Hepatocyte (in vitro differentiated cells): ENCODE results near the gene RYR3. TPM values are rescaled to one million over a fixed set of nuclear protein-coding genes. Genes with fewer than 3 reads are reported as not detected.

Experiments used
- DNase-seq: peaks from one replicate; pipeline ENCODE4 v3.0.0-alpha.2; 2016; ENCODE audit warnings: low spot score
- H2AFZ ChIP-seq: fragments of 200-600 bp; sonication (generic); 2 replicates; pipeline ENCODE4 v1.6.0; 2016; ENCODE audit warnings: antibody characterized with exemption, mild to moderate bottlenecking
- H3K27ac ChIP-seq: fragments of 200-600 bp; sonication (generic); 2 replicates; pipeline ENCODE4 v1.5.1; 2016; ENCODE audit warnings: mild to moderate bottlenecking
- H3K27me3 ChIP-seq: fragments of 200-600 bp; sonication (generic); 2 replicates; pipeline ENCODE4 v1.6.1; 2016
- H3K36me3 ChIP-seq: fragments of 200-600 bp; sonication (generic); replicated peaks from 2 replicates; pipeline ENCODE4 v1.5.1; 2016; ENCODE audit warnings: low read depth; ENCODE audit not compliant: insufficient read depth
- H3K4me1 ChIP-seq: fragments of 200-600 bp; sonication (generic); 2 replicates; pipeline ENCODE4 v1.5.1; 2016; ENCODE audit warnings: mild to moderate bottlenecking, moderate library complexity; ENCODE audit not compliant: insufficient read depth
- H3K4me2 ChIP-seq: fragments of 200-600 bp; sonication (generic); 2 replicates; pipeline ENCODE4 v1.6.0; 2016
- H3K4me3 ChIP-seq: fragments of 200-600 bp; sonication (generic); 2 replicates; pipeline ENCODE4 v1.5.1; 2016; ENCODE audit warnings: mild to moderate bottlenecking
- H3K79me2 ChIP-seq: fragments of 200-600 bp; sonication (generic); 2 replicates; pipeline ENCODE4 v1.6.0; 2017; ENCODE audit warnings: mild to moderate bottlenecking
- H3K9me2 ChIP-seq: fragments of 200-600 bp; sonication (generic); replicated peaks from 2 replicates; pipeline ENCODE4 v1.6.0; 2017; ENCODE audit warnings: mild to moderate bottlenecking; ENCODE audit not compliant: insufficient read depth
- H3K9me3 ChIP-seq: fragments of 200-600 bp; sonication (generic); 2 replicates; pipeline ENCODE4 v1.5.1; 2016; ENCODE audit warnings: low read depth, mild to moderate bottlenecking
- H4K20me1 ChIP-seq: fragments of 200-600 bp; sonication (generic); 2 replicates; pipeline ENCODE4 v1.6.0; 2016; ENCODE audit warnings: mild to moderate bottlenecking; ENCODE audit not compliant: insufficient read depth, poor library complexity, severe bottlenecking
- CTCF ChIP-seq: fragments of 200-600 bp; sonication (generic); IDR thresholded peaks from 2 replicates; pipeline ENCODE4 v1.5.1; 2016; ENCODE audit warnings: antibody characterized with exemption, mild to moderate bottlenecking; ENCODE audit not compliant: poor library complexity
- EZH2 ChIP-seq: fragments of 200-600 bp; sonication (generic); IDR thresholded peaks from 2 replicates; pipeline ENCODE4 v1.6.1; 2016; ENCODE audit warnings: antibody characterized with exemption, mild to moderate bottlenecking, borderline replicate concordance
- EZH2phosphoT487 ChIP-seq: fragments of 200-600 bp; sonication (generic); IDR thresholded peaks from one replicate; pipeline ENCODE4 v1.6.1; 2018; ENCODE audit warnings: antibody characterized with exemption, mild to moderate bottlenecking, low read depth, moderate library complexity; ENCODE audit not compliant: unreplicated experiment, severe bottlenecking
- WGBS: methylation state at CpG from one replicate; pipeline ENCODE4 v1.1.6; 2016; ENCODE audit warnings: low lambda C conversion rate; ENCODE audit errors: missing lambda C conversion rate; 5-methylcytosine and 5-hydroxymethylcytosine counted together
- polyA plus RNA-seq: library from polyadenylated mRNA; unstranded; fragments of >200 nt; fragmentation: Nextera tagmentation; extraction: Ambion mirVana; gene quantifications from 2 replicates; pipeline ENCODE4 v1.2.1, GENCODE V29; 2016
- total RNA-seq: library from RNA; depleted of rRNA; stranded (reverse); fragments of >200 nt; gene quantifications from 2 replicates; pipeline ENCODE4 v1.2.3, GENCODE V29; 2014

The RYR3 gene
- total and polyA plus RNA-seq, 2 experiments from 2014 or later = 0.36 to 0.37 TPM

- Histone ChIP-seq H3K9me2 (no peaks in the 10 kb centered on the region), H4K20me1 (no peaks in the 10 kb centered on the region), H3K27ac (no peak overlapping the region), H3K9me3 (no peaks in the 10 kb centered on the region), H3K79me2 (no peaks in the 10 kb centered on the region), H3K36me3 (no peaks in the 10 kb centered on the region), H3K4me1 (no peaks in the 10 kb centered on the region), H3K4me2 (no peak overlapping the region), H2AFZ (no peak overlapping the region), H3K4me3 (no peak overlapping the region), H3K27me3 (no peaks in the 10 kb centered on the region)
- DNase-seq = no peak
- TF ChIP-seq CTCF = no peak
- no peak for TF ChIP-seq EZH2
- TF ChIP-seq EZH2phosphoT487 = no peak
- 93% methylated on average over 16 of the region's 16 CpGs for WGBS
Observed at GRCh38 chr15:33660151-33660550, 349.4 kb downstream of the RYR3 start.

GRCh38 chr15:33662014-33662413 lies 351.2 kb downstream of the RYR3 start:
- Histone ChIP-seq H3K36me3 (no peaks in the 10 kb centered on the region), H3K4me2 (no peak overlapping the region), H2AFZ (no peak overlapping the region), H3K4me1 (no peaks in the 10 kb centered on the region), H3K9me2 (no peaks in the 10 kb centered on the region), H3K27me3 (no peaks in the 10 kb centered on the region), H4K20me1 (no peaks in the 10 kb centered on the region), H3K27ac (no peak overlapping the region), H3K4me3 (no peak overlapping the region), H3K9me3 (no peaks in the 10 kb centered on the region), H3K79me2 (no peaks in the 10 kb centered on the region)
- no peak for DNase-seq
- 95% methylated on average over 14 of the region's 14 CpGs for WGBS
- no peak for TF ChIP-seq EZH2
- TF ChIP-seq EZH2phosphoT487 = no peak
- no peak for TF ChIP-seq CTCF

GRCh38 chr15:33664947-33665346 lies 354.2 kb downstream of the RYR3 start:
- H3K79me2 ChIP-seq = no peaks in the 10 kb centered on the region
- no peak overlapping the region for H3K4me2 ChIP-seq
- no peak overlapping the region for H3K27ac ChIP-seq
- H3K4me3 ChIP-seq = no peak overlapping the region
- no peaks in the 10 kb centered on the region for H4K20me1 ChIP-seq
- no peaks in the 10 kb centered on the region for H3K27me3 ChIP-seq
- no peaks in the 10 kb centered on the region for H3K9me3 ChIP-seq
- no peaks in the 10 kb centered on the region for H3K4me1 ChIP-seq
- WGBS = 98% methylated on average over 2 of the region's 2 CpGs
- H3K36me3 ChIP-seq = no peaks in the 10 kb centered on the region
- H2AFZ ChIP-seq = no peak overlapping the region
- no peak for TF ChIP-seq CTCF
- TF ChIP-seq EZH2 = no peak
- no peak for TF ChIP-seq EZH2phosphoT487
- no peaks in the 10 kb centered on the region for H3K9me2 ChIP-seq
- DNase-seq = no peak

- no peaks in the 10 kb centered on the region for H3K79me2 ChIP-seq
- peaks cover 5% of the 10 kb centered on the region for H3K27me3 ChIP-seq
- no peaks in the 10 kb centered on the region for H3K9me2 ChIP-seq
- no peak overlapping the region for H2AFZ ChIP-seq
- H3K4me2 ChIP-seq = no peak overlapping the region
- 55% methylated on average over 3 of the region's 3 CpGs for WGBS
- no peak for DNase-seq
- no peak for TF ChIP-seq EZH2phosphoT487
- no peak for TF ChIP-seq CTCF
- no peak for TF ChIP-seq EZH2
- no peak overlapping the region for H3K4me3 ChIP-seq
- H3K36me3 ChIP-seq = no peaks in the 10 kb centered on the region
- H4K20me1 ChIP-seq = no peaks in the 10 kb centered on the region
- H3K4me1 ChIP-seq = no peaks in the 10 kb centered on the region
- no peak overlapping the region for H3K27ac ChIP-seq
- H3K9me3 ChIP-seq = no peaks in the 10 kb centered on the region
Observed at GRCh38 chr15:33670567-33670966, 359.8 kb downstream of the RYR3 start.
